ENCODE results near the gene CAMSAP1.

The CAMSAP1 gene

DNA sequence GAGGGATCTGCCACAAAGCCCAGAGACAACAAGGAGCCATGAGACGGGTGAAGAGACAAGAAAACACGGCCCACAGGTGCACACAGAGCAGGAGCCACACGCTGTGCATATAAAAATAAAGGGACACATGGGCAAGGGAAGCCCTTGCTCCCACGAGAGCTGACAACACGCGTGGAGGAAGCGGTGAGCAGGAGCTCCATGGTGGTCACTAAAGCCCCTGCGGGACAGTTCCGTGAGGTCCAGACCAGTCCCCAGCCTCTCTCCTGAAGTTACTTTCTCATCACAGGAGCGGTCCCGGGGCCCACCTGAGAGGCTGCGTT is 90.7 kb downstream of the CAMSAP1 start:
- no peak for DNase-seq (ENCODE audit: low spot score)
- no peak for TF ChIP-seq CTCF (IDR thresholded peaks at IDR 0.05; ENCODE audit: extremely low read depth, insufficient read depth, missing control alignments)
- in situ Hi-C loops (cut with MboI; ENCODE audit: low pct_unique_long_range_greater_than_20kb, low sequenced_read_pairs, unreplicated experiment) = no loop called here

GRCh38 chr9:135815830-135816650 is 91.3 kb downstream of the CAMSAP1 start:
- DNase-seq (ENCODE audit: low spot score) = no peak
- in situ Hi-C loops (cut with MboI; ENCODE audit: low pct_unique_long_range_greater_than_20kb, low sequenced_read_pairs, unreplicated experiment) = no loop called here
- no peak for TF ChIP-seq CTCF (IDR thresholded peaks at IDR 0.05; ENCODE audit: extremely low read depth, insufficient read depth, missing control alignments)

DNA sequence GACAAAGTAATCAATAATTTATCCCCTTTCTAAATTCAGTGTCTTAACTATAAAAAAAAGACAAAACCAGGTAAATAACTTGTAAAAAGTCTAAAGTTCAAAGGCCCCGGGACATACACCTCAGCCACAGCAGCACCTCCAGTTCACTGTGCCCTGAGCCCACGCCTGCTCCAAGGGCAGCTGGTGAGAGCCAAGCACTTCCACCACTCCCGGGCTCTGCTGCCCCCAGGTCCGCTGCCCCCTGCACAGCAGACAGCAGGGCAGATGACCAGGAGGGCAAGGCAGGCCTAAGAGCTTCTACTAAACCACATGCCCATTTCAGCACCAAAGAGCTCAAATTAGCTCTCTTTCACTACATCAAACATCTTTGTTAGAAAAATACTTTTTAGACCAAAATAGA is 91.9 kb downstream of the CAMSAP1 start:
- in situ Hi-C loops (cut with MboI; ENCODE audit: low pct_unique_long_range_greater_than_20kb, low sequenced_read_pairs, unreplicated experiment) = no loop called here
- DNase-seq (ENCODE audit: low spot score) = no peak
- no peak for TF ChIP-seq CTCF (IDR thresholded peaks at IDR 0.05; ENCODE audit: extremely low read depth, insufficient read depth, missing control alignments)

DNA sequence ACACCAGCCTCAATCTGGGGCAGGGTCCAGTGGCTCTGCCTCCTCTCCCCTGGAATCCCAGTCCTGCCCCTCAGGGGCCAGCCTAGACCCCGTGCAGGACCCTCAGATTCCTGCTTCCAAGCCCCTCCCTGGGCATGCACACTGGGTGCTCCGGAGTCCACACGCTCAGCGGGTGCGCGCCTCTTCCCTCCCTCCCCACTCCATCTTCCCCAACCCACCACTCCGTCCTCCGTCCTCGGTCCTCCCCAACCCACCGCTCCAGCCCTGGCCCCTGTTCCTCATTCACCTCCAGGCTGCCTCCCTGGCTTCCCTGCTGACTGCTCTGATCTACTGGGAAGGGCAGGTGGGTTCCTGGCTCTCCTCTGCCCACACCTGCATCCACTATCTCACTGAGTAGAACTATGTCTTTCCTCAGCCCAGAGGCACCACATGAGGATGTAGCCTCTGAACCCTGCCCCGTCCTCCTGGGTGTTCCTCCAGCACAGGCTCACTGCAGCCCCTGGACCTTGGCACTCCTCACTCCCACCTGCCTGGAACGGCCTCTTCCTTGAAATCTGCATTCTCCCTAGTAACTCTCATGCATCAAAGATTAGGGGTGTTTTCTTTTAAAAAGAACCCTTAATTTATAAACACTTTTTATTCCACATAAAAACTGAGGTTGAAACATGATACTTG is 92.8 kb downstream of the CAMSAP1 start:
- TF ChIP-seq CTCF (IDR thresholded peaks at IDR 0.05; ENCODE audit: extremely low read depth, insufficient read depth, missing control alignments) = no peak
- no peak for DNase-seq (ENCODE audit: low spot score)
- in situ Hi-C loops (cut with MboI; ENCODE audit: low pct_unique_long_range_greater_than_20kb, low sequenced_read_pairs, unreplicated experiment) = no loop called here

GRCh38 chr9:135813671-135814290 is 93.6 kb downstream of the CAMSAP1 start:
- in situ Hi-C loops (cut with MboI; ENCODE audit: low pct_unique_long_range_greater_than_20kb, low sequenced_read_pairs, unreplicated experiment) = no loop called here
- no peak for TF ChIP-seq CTCF (IDR thresholded peaks at IDR 0.05; ENCODE audit: extremely low read depth, insufficient read depth, missing control alignments)
- DNase-seq (ENCODE audit: low spot score) = no peak

- DNase-seq (ENCODE audit: low spot score) = no peak
- TF ChIP-seq CTCF (IDR thresholded peaks at IDR 0.05; ENCODE audit: extremely low read depth, insufficient read depth, missing control alignments) = no peak
- in situ Hi-C loops (cut with MboI; ENCODE audit: low pct_unique_long_range_greater_than_20kb, low sequenced_read_pairs, unreplicated experiment) = no loop called here
These were observed 94.4 kb downstream of the CAMSAP1 start for GRCh38 chr9:135812961-135813360.

All from GM13977 (cell line).